Panc1 (cell line): ENCODE measurements around the gene H6PD. TPM values are rescaled to one million over a fixed set of nuclear protein-coding genes. Genes with fewer than 3 reads are reported as not detected.

Source experiments
- ATAC-seq: fragments of 200-7000 bp; cut with Tn5 transposase; 2 replicates; pipeline ENCODE4 v1.9.1; 2020; ENCODE audit warnings: mild to moderate bottlenecking, moderate library complexity
- BruUV-seq: library from RNA; stranded (reverse); fragments of 400-500 nt; replicated peaks from 2 replicates; lab custom pipeline; 2021; lab: Mats Ljungman, UMichigan
- CTCF ChIA-PET: fragments of 300-600 bp; sonication (Branson Sonifier 250); formaldehyde crosslinking; loops from one replicate; lab custom pipeline; 2022; ENCODE audit warnings: antibody characterized with exemption; lab: Charles Lee
- POLR2A ChIA-PET: fragments of 300-600 bp; sonication (Branson Sonifier 250); formaldehyde crosslinking; loops from one replicate; lab custom pipeline; 2022; ENCODE audit warnings: antibody characterized with exemption; lab: Charles Lee
- DNase-seq: peaks from one replicate; pipeline ENCODE4 v3.0.0-alpha.2; 2010; ENCODE audit warnings: low read depth, low spot score
- H3K27ac ChIP-seq: 2 replicates; pipeline ENCODE4 v1.5.1; 2011; ENCODE audit warnings: mild to moderate bottlenecking, low read length, inconsistent platforms
- H3K27me3 ChIP-seq: fragments of 200-500 bp; sonication (Bioruptor generic); 2 replicates; pipeline ENCODE4 v1.6.0; 2014; ENCODE audit warnings: low read length, inconsistent platforms; ENCODE audit not compliant: control insufficient read depth, insufficient read depth
- H3K36me3 ChIP-seq: fragments of 200-500 bp; sonication (Bioruptor generic); 2 replicates; pipeline ENCODE4 v1.5.1; 2014; ENCODE audit warnings: inconsistent platforms, mild to moderate bottlenecking, low read length, moderate library complexity; ENCODE audit not compliant: control insufficient read depth, insufficient read depth
- H3K4me1 ChIP-seq: 2 replicates; pipeline ENCODE4 v1.5.1; 2011; ENCODE audit warnings: inconsistent platforms, mild to moderate bottlenecking, low read length, moderate library complexity; ENCODE audit not compliant: control insufficient read depth, insufficient read depth
- H3K4me3 ChIP-seq, 2 experiments: 2 replicates each; pipeline ENCODE4 v1.5.1; 2011 to 2012; ENCODE audit warnings: low read depth in 2 of 2, low read length in 2 of 2, mild to moderate bottlenecking in 2 of 2, inconsistent platforms in 1 of 2, moderate library complexity in 1 of 2
- H3K9me3 ChIP-seq: fragments of 200-500 bp; sonication (Bioruptor generic); 2 replicates; pipeline ENCODE4 v1.5.1; 2014; ENCODE audit warnings: low read depth, mild to moderate bottlenecking, inconsistent platforms, low read length, moderate library complexity; ENCODE audit not compliant: control insufficient read depth, insufficient read depth
- CTCF ChIP-seq: fragments of 450-650 bp; IDR thresholded peaks from 2 replicates; pipeline ENCODE4 v1.5.1; 2017; ENCODE audit warnings: mild to moderate bottlenecking
- POLR2AphosphoS5 ChIP-seq: IDR thresholded peaks from 2 replicates; pipeline ENCODE4 v1.6.1; 2012; ENCODE audit warnings: mild to moderate bottlenecking, low read depth, low read length, moderate library complexity
- REST ChIP-seq, 2 experiments: IDR thresholded peaks; 2 replicates each; pipeline ENCODE4 v1.6.1; 2011 to 2012; ENCODE audit warnings: low read depth in 2 of 2, control low read depth in 1 of 2, low read length in 1 of 2, mild to moderate bottlenecking in 1 of 2, moderate library complexity in 1 of 2; ENCODE audit not compliant: insufficient read depth in 1 of 2
- SIN3A ChIP-seq: IDR thresholded peaks from 2 replicates; pipeline ENCODE4 v1.6.1; 2012; ENCODE audit warnings: low read depth, mild to moderate bottlenecking, low read length, moderate library complexity, borderline replicate concordance; ENCODE audit not compliant: insufficient read depth
- TCF7L2 ChIP-seq: IDR thresholded peaks from 2 replicates; pipeline ENCODE4 v1.6.1; 2011; ENCODE audit warnings: mild to moderate bottlenecking, low read depth, low read length, inconsistent platforms
- in situ Hi-C: cut with HindIII; loops from 2 replicates; pipeline ENCODE4 v1.10.0; 2016; ENCODE audit warnings: low sequenced_read_pairs, low pct_unique_long_range_greater_than_20kb
- intact Hi-C: fragments of 100-400 bp; cut with micrococcal nuclease; formaldehyde crosslinking; loops from one replicate; pipeline ENCODE4 v1.10.0; 2022; ENCODE audit not compliant: unreplicated experiment
- total RNA-seq: library from RNA; stranded (reverse); gene quantifications from one replicate; pipeline ENCODE4 v1.2.1, GENCODE V29; 2021; ENCODE audit not compliant: unreplicated experiment

The H6PD gene
- total RNA-seq, 1 experiment from 2014 or later, result 23.5 TPM

- POLR2A ChIA-PET, result interaction anchor here (0.6 to 0.8 kb wide), 3 partner anchors 32 to 260 kb away, joined by 3 to 10 read pairs (median 8); no protein-coding TSS in a partner anchor
- in situ Hi-C loops, result no loop called here
- intact Hi-C loops, result no loop called here
Observed at GRCh38 chr1:9201401-9202239, 33.0 kb upstream of the H6PD start.

More at GRCh38 chr1:9201401-9202239, 33.0 kb upstream of the H6PD start:
- Histone ChIP-seq H3K36me3 (no peaks in the 10 kb centered on the region), H3K27ac (no peak overlapping the region), H3K27me3 (0 out of 2 replicates have a peak, but pooled peaks cover 4% of the 10 kb centered on the region), H3K9me3 (no peaks in the 10 kb centered on the region), H3K4me1 (peaks cover 28% of the 10 kb centered on the region), H3K4me3 (peak overlapping the region; percentile 31 to 53)
- CTCF ChIA-PET, result interaction anchor here (0.5 to 2.3 kb wide), 5 partner anchors 46 to 94 kb away, joined by 4 to 13 read pairs (median 5); no protein-coding TSS in a partner anchor
- DNase-seq, result no peak
- peak; percentile 37 for ATAC-seq
- TF ChIP-seq POLR2AphosphoS5, result no peak
- no peak for TF ChIP-seq CTCF
- no peak for TF ChIP-seq REST (IDR thresholded peaks at IDR 0.05; ENCODE audit: insufficient read depth in 1 of 2, low read depth in 2 of 2, low read length in 1 of 2)
- no peak for TF ChIP-seq SIN3A
- TF ChIP-seq TCF7L2, result no peak
- no TSS peak for BruUV-seq
